ENCODE results near the gene C1QA. TPM values are rescaled to one million over a fixed set of nuclear protein-coding genes. Genes with fewer than 3 reads are reported as not detected.

The C1QA gene
- total and polyA plus RNA-seq, 10 of the 15 experiments (the other 5 are each of a cell fraction or from before 2014, with no cell fraction given), result 0.59 TPM; not detected in 9

DNA sequence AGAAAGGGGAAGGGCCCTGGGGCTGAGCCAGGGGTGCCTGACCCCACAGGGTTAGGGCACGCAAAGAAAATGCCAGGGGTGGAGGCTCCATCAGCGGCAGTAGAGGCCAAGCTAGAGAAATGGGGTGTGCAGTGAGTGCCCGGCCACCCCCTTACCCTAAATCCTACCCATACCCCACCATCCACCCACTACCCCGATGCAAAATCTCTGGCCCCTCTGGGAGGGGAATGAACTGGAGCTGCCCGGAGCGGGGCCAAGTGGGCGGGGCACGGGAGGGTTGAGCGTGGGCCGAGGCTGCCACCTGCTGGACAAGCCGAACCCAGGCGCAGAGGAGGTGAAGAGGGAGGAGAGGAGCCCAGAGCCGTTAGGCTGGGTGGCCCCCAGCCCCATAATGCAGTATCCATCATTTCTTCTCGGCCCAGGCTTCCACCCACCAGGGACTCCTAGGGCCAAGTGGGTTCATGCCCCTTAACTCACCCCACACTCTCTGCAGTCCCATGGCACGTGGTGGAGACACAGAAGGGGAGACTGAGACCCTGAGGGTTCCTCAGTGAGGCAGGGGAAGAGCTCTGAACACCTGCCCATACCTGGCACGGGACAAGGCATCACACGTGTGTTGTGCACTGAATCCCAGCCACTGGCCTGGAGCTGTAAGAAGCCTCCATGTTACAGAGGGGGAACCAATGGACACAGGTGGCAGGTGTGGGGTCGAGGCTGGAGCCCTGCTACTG lies 5.6 kb downstream of the C1QA start:
- no peak for DNase-seq (ENCODE audit: low read depth, low spot score)
- no peaks in the 10 kb centered on the region; the same call in 2 of the 3 replicates for H3K9me3 ChIP-seq (replicated peaks; ENCODE audit: control insufficient read depth, insufficient read depth, low read length)
- in situ Hi-C loops (cut with MboI), result no loop called here
- no peak for TF ChIP-seq RELA (IDR thresholded peaks at IDR 0.05; ENCODE audit: borderline replicate concordance, partially characterized antibody)
- TF ChIP-seq, protein P1, sequence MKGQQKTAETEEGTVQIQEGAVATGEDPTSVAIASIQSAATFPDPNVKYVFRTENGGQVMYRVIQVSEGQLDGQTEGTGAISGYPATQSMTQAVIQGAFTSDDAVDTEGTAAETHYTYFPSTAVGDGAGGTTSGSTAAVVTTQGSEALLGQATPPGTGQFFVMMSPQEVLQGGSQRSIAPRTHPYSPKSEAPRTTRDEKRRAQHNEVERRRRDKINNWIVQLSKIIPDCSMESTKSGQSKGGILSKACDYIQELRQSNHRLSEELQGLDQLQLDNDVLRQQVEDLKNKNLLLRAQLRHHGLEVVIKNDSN (IDR thresholded peaks at IDR 0.05; ENCODE audit: borderline replicate concordance, extremely low read length, insufficient read depth, low read depth, low read length), result no peak
- TF ChIP-seq KLF5 (IDR thresholded peaks at IDR 0.05; ENCODE audit: partially characterized antibody), result no peak
- TF ChIP-seq SMC3 (IDR thresholded peaks at IDR 0.05; ENCODE audit: borderline replicate concordance, low read length), result peak; percentile 89
- TF ChIP-seq BCL11A (IDR thresholded peaks at IDR 0.05; ENCODE audit: low read depth, low read length), result no peak
- no peak for TF ChIP-seq EZH2 (IDR thresholded peaks at IDR 0.05; ENCODE audit: borderline replicate concordance, control insufficient read depth, low read depth, low read length)
- TF ChIP-seq ZZZ3 (IDR thresholded peaks at IDR 0.05; ENCODE audit: control insufficient read depth, insufficient read length, low read depth), result no peak
- no peak for TF ChIP-seq MTA2 (IDR thresholded peaks at IDR 0.05; ENCODE audit: low read depth)
- no peak for TF ChIP-seq MYB (IDR thresholded peaks at IDR 0.05; ENCODE audit: borderline replicate concordance, low read depth, low read length)
- no peak for TF ChIP-seq SMAD1 (IDR thresholded peaks at IDR 0.05; ENCODE audit: low read depth, partially characterized antibody)
- TF ChIP-seq SP1 (IDR thresholded peaks at IDR 0.05; ENCODE audit: low read depth, low read length), result peak; percentile 39
- TF ChIP-seq CHD2 (IDR thresholded peaks at IDR 0.05; ENCODE audit: borderline replicate concordance, low read depth, low read length), result no peak
- no peak for TF ChIP-seq EP300 (IDR thresholded peaks at IDR 0.05; ENCODE audit: borderline replicate concordance in 1 of 2, control insufficient read depth in 1 of 2, low read depth in 2 of 2, low read length in 2 of 2)
- TF ChIP-seq ETV6 (conservative IDR thresholded peaks at IDR 0.05 in 1 of 2, IDR thresholded peaks at IDR 0.05 in 1 of 2; ENCODE audit: borderline replicate concordance in 1 of 2, low read depth in 1 of 2), result no peak
- TF ChIP-seq, protein P2, sequence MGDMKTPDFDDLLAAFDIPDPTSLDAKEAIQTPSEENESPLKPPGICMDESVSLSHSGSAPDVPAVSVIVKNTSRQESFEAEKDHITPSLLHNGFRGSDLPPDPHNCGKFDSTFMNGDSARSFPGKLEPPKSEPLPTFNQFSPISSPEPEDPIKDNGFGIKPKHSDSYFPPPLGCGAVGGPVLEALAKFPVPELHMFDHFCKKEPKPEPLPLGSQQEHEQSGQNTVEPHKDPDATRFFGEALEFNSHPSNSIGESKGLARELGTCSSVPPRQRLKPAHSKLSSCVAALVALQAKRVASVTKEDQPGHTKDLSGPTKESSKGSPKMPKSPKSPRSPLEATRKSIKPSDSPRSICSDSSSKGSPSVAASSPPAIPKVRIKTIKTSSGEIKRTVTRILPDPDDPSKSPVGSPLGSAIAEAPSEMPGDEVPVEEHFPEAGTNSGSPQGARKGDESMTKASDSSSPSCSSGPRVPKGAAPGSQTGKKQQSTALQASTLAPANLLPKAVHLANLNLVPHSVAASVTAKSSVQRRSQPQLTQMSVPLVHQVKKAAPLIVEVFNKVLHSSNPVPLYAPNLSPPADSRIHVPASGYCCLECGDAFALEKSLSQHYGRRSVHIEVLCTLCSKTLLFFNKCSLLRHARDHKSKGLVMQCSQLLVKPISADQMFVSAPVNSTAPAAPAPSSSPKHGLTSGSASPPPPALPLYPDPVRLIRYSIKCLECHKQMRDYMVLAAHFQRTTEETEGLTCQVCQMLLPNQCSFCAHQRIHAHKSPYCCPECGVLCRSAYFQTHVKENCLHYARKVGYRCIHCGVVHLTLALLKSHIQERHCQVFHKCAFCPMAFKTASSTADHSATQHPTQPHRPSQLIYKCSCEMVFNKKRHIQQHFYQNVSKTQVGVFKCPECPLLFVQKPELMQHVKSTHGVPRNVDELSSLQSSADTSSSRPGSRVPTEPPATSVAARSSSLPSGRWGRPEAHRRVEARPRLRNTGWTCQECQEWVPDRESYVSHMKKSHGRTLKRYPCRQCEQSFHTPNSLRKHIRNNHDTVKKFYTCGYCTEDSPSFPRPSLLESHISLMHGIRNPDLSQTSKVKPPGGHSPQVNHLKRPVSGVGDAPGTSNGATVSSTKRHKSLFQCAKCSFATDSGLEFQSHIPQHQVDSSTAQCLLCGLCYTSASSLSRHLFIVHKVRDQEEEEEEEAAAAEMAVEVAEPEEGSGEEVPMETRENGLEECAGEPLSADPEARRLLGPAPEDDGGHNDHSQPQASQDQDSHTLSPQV (IDR thresholded peaks at IDR 0.05), result no peak
- 0 out of 2 replicates have a peak, but pooled peaks have one; percentile 36 for TF ChIP-seq YY1 (IDR thresholded peaks at IDR 0.05; ENCODE audit: low read depth, low read length)
- no peak for TF ChIP-seq MTA3 (IDR thresholded peaks at IDR 0.05; ENCODE audit: borderline replicate concordance, low read length)
- TF ChIP-seq HDAC2 (IDR thresholded peaks at IDR 0.05), result no peak
- no peak for TF ChIP-seq NBN (IDR thresholded peaks at IDR 0.05)
- no peak for TF ChIP-seq ZBED1 (IDR thresholded peaks at IDR 0.05; ENCODE audit: borderline replicate concordance)

More for the DNA sequence above, 5.6 kb downstream of the C1QA start:
- Histone ChIP-seq H3K9ac (ENCODE audit: control insufficient read depth, insufficient read depth, low read length) (no peak overlapping the region), H2AFZ (ENCODE audit: control insufficient read depth, low read depth, low read length) (no peak overlapping the region), H3K36me3 (ENCODE audit: control insufficient read depth in 2 of 2, insufficient read depth in 2 of 2, low read length in 1 of 2) (no peaks in the 10 kb centered on the region), H3K4me2 (ENCODE audit: control insufficient read depth, insufficient read depth) (no peak overlapping the region), H4K20me1 (ENCODE audit: control insufficient read depth, insufficient read depth) (no peaks in the 10 kb centered on the region), H3K27me3 (replicated peaks in 1 of 2; ENCODE audit: control insufficient read depth in 2 of 2, insufficient read depth in 2 of 2, low read length in 1 of 2) (no peaks in the 10 kb centered on the region; a peak in 1 of 4 replicates), H3K4me1 (ENCODE audit: control insufficient read depth, insufficient read depth, low read length) (no peaks in the 10 kb centered on the region), H3K27ac (ENCODE audit: control insufficient read depth, insufficient read depth) (no peak overlapping the region), H3K79me2 (ENCODE audit: control insufficient read depth, insufficient read depth, low read length) (no peaks in the 10 kb centered on the region), H3K4me3 (no peak overlapping the region)
- ChIA-PET RAD21 (ENCODE audit: unreplicated experiment) (interaction anchor here (0.9 to 1.4 kb wide), 3 partner anchors 220 to 223 kb away, joined by 3 to 4 read pairs (median 3); no protein-coding TSS in a partner anchor), POLR2A (no interaction called here), CTCF (interaction anchor here (0.6 to 5.5 kb wide), 4 partner anchors 67 to 883 kb away, joined by 3 to 77 read pairs (median 4); no protein-coding TSS in a partner anchor), SMC1A (ENCODE audit: uncharacterized antibody, unreplicated experiment) (interaction anchor here (0.6 to 4.4 kb wide), 2 partner anchors 221 to 536 kb away, joined by 3 to 14 read pairs; no protein-coding TSS in a partner anchor)
- intact Hi-C loops (cut with micrococcal nuclease; ENCODE audit: unreplicated experiment), result loop anchor here (1.0 to 5.0 kb wide), 2 partner anchors 222 to 510 kb away; no protein-coding TSS in a partner anchor
- ATAC-seq, result peak; percentile 98
- peak; percentile 31 for FAIRE-seq
- 8% methylated on average over 18 of the region's 18 CpGs for WGBS (ENCODE audit: insufficient coverage, insufficient replicate concordance, low lambda C conversion rate, missing lambda C conversion rate)
- BruUV-seq (replicated peaks), result no TSS peak
